ENCODE measurements around the gene KATNAL2.

DNA sequence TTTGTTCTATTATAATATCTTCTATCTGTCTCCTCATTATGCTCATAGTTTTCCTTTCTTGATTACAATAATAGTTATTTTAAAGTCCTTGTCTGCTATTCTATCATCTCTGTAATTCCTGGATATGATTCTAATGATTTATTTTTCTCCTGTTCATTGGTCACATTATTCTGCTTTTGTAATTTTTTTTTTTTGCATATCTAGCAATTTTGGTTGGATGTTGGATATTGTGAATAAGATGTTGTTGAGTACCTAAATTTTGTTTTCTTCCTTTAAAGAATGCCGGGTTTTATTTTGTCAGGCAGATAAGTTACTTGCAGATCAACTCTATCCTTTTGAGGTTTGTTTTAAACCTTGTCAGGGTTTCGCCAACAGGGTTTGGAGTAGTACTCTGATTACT is 25.2 kb downstream of the KATNAL2 start:
- no peak for TF ChIP-seq ZNF274 (IDR thresholded peaks at IDR 0.05; ENCODE audit: low read depth, low read length)
- TF ChIP-seq YY1 (IDR thresholded peaks at IDR 0.05; ENCODE audit: insufficient read depth, insufficient read length): no peak
